ENCODE measurements around the gene SWAP70.

- TF ChIP-seq CTCF (conservative IDR thresholded peaks at IDR 0.05; ENCODE audit: low read depth, low read length) (no peak), EZH2phosphoT487 (IDR thresholded peaks at IDR 0.05; ENCODE audit: borderline replicate concordance, low read length) (no peak), EZH2 (IDR thresholded peaks at IDR 0.05; ENCODE audit: low read length, unreplicated experiment) (no peak)
Observed at GRCh38 chr11:9736365-9736764, 72.5 kb downstream of the SWAP70 start.

Measured in PC-3 (cell line).